Measurements from ENCODE around the gene SLIT3.
A peak's percentile ranks its signal among the peaks of the same experiment; 100 is the strongest.

SLIT3 gene

GRCh38 chr5:169263591-169263990 lies 37.3 kb downstream of the SLIT3 start:
- Mint-ChIP-seq H3K36me3 (ENCODE audit: low read depth) (peaks cover 8% of the 10 kb centered on the region), H3K9me3 (no peaks in the 10 kb centered on the region), H3K27ac (peak overlapping the region; percentile 7 to 42 (median 24)), H3K4me3 (peak overlapping the region in 1 of 3 experiments; percentile 13), H3K27me3 (ENCODE audit: low read depth) (no peaks in the 10 kb centered on the region), H3K4me1 (peaks cover 37% of the 10 kb centered on the region)
- no peak for TF ChIP-seq CTCF (IDR thresholded peaks at IDR 0.05; ENCODE audit: unreplicated experiment in 3 of 3)

GRCh38 chr5:169260896-169261569 lies 39.9 kb downstream of the SLIT3 start:
- peaks cover 37% of the 10 kb centered on the region for H3K4me1 Mint-ChIP-seq
- peak overlapping the region; percentile 3 to 47 (median 39) for H3K27ac Mint-ChIP-seq
- no peak for TF ChIP-seq CTCF (IDR thresholded peaks at IDR 0.05; ENCODE audit: unreplicated experiment in 3 of 3)
- no peak overlapping the region for H3K4me3 Mint-ChIP-seq
- H3K9me3 Mint-ChIP-seq, result no peaks in the 10 kb centered on the region
- H3K27me3 Mint-ChIP-seq (ENCODE audit: low read depth), result no peaks in the 10 kb centered on the region
- peaks cover 10% of the 10 kb centered on the region for H3K36me3 Mint-ChIP-seq (ENCODE audit: low read depth)

- H3K36me3 Mint-ChIP-seq (ENCODE audit: low read depth), result peaks cover 7% of the 10 kb centered on the region
Measured at GRCh38 chr5:169258372-169259000, 42.5 kb downstream of the SLIT3 start.

GRCh38 chr5:169256191-169256590 lies 44.7 kb downstream of the SLIT3 start:
- peaks cover 17% of the 10 kb centered on the region for H3K4me1 Mint-ChIP-seq
- no peak overlapping the region for H3K27ac Mint-ChIP-seq
- H3K36me3 Mint-ChIP-seq (ENCODE audit: low read depth), result peaks cover 10% of the 10 kb centered on the region
- H3K4me3 Mint-ChIP-seq, result no peak overlapping the region
- no peaks in the 10 kb centered on the region for H3K27me3 Mint-ChIP-seq (ENCODE audit: low read depth)
- no peak for TF ChIP-seq CTCF (IDR thresholded peaks at IDR 0.05; ENCODE audit: unreplicated experiment in 3 of 3)
- H3K9me3 Mint-ChIP-seq, result no peaks in the 10 kb centered on the region

More at GRCh38 chr5:169258372-169259000, 42.5 kb downstream of the SLIT3 start:
- Mint-ChIP-seq H3K9me3 (no peaks in the 10 kb centered on the region), H3K27me3 (ENCODE audit: low read depth) (no peaks in the 10 kb centered on the region), H3K4me1 (peaks cover 29% of the 10 kb centered on the region), H3K4me3 (no peak overlapping the region), H3K27ac (no peak overlapping the region)
- TF ChIP-seq CTCF (IDR thresholded peaks at IDR 0.05; ENCODE audit: unreplicated experiment in 3 of 3), result no peak

- peaks cover 17% of the 10 kb centered on the region for H3K4me1 Mint-ChIP-seq
- H3K4me3 Mint-ChIP-seq, result no peak overlapping the region
- no peaks in the 10 kb centered on the region for H3K9me3 Mint-ChIP-seq
- H3K27me3 Mint-ChIP-seq (ENCODE audit: low read depth), result no peaks in the 10 kb centered on the region
- H3K36me3 Mint-ChIP-seq (ENCODE audit: low read depth), result peaks cover 26% of the 10 kb centered on the region
- no peak for TF ChIP-seq CTCF (IDR thresholded peaks at IDR 0.05; ENCODE audit: unreplicated experiment in 3 of 3)
- H3K27ac Mint-ChIP-seq, result no peak overlapping the region
Measured at GRCh38 chr5:169253071-169253470, 47.9 kb downstream of the SLIT3 start.

Data from nephron (organoid).